Measurements from ENCODE around the gene ANKRD63. TPM values are rescaled to one million over a fixed set of nuclear protein-coding genes. Genes with fewer than 3 reads are reported as not detected.

ANKRD63 gene
- total and polyA plus RNA-seq, 5 experiments from 2014 or later = 0.20 to 0.31 TPM; not detected in 3

GRCh38 chr15:40312370-40313158, 29.7 kb upstream of the ANKRD63 start:
- POLR2A ChIA-PET = interaction anchor here (1.3 to 6.8 kb wide), 2 partner anchors 10 to 93 kb away, joined by 4 to 104 read pairs; partner anchors contain the start of genes INAFM2 and IVD
- ATAC-seq (no peak), DNase-seq (no peak)
- Mint-ChIP-seq H3K36me3 (no peaks in the 10 kb centered on the region), H3K4me1 (peaks cover 21 to 49% (median 34%) of the 10 kb centered on the region in 4 donors), H3K27ac (peak overlapping the region in 1 of 10 donors; percentile 83), H3K4me3 (no peak overlapping the region), H3K9me3 (no peaks in the 10 kb centered on the region), H3K27me3 (no peaks in the 10 kb centered on the region)

DNA sequence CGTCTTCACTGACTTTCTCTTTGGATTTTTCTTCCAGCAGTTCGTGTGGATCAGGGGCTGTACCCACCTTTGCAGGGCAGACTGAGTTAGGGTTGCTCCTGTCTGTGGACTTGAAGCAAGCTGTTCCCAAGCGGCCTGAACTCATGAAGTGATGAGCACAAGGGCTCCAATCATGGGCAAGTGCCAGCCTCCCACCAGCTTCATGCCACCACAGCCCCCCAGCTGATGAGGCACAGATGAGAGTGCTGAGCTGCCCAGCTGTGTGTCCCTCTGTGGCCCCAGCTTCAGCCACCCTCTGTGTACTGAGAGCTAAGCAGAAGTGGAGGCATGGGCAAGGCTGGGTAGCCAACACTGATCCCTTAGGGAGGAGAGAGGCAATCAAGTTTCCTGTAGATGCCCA, 28.1 kb upstream of the ANKRD63 start:
- H3K9me3 Mint-ChIP-seq = no peaks in the 10 kb centered on the region
- ATAC-seq = no peak
- POLR2A ChIA-PET = interaction anchor here (5.2 to 6.8 kb wide), 2 partner anchors 11 to 31 kb away, joined by 45 to 104 read pairs; partner anchors contain the start of gene INAFM2
- peak overlapping the region in 2 of 10 donors; percentile 37 to 64 for H3K4me3 Mint-ChIP-seq
- H3K27ac Mint-ChIP-seq = peak overlapping the region in 6 of 10 donors; percentile 29 to 86 (median 68)
- no peaks in the 10 kb centered on the region for H3K27me3 Mint-ChIP-seq
- H3K36me3 Mint-ChIP-seq = no peaks in the 10 kb centered on the region
- DNase-seq = no peak
- H3K4me1 Mint-ChIP-seq = peaks cover 28 to 52% (median 43%) of the 10 kb centered on the region in 4 donors

- POLR2A ChIA-PET = interaction anchor here (0.6 to 6.8 kb wide), 9 partner anchors 9 to 272 kb away, joined by 3 to 104 read pairs (median 4); partner anchors contain the start of genes ANKRD63, INAFM2 and IVD
- Mint-ChIP-seq H3K36me3 (peaks cover 0 to under 1% (median 0%) of the 10 kb centered on the region in 3 donors), H3K4me1 (peaks cover 26 to 59% (median 50%) of the 10 kb centered on the region in 4 donors), H3K4me3 (peak overlapping the region; percentile 57 to 98 (median 96)), H3K27me3 (no peaks in the 10 kb centered on the region), H3K9me3 (no peaks in the 10 kb centered on the region), H3K27ac (peak overlapping the region; percentile 87 to 98 (median 95))
- DNase-seq (peak; percentile 45 to 81 (median 54)), ATAC-seq (peak in 1 of 2 donors; percentile 17)
Observed at GRCh38 chr15:40310001-40310959, 27.4 kb upstream of the ANKRD63 start.

- no peaks in the 10 kb centered on the region for H3K27me3 Mint-ChIP-seq
- H3K9me3 Mint-ChIP-seq = no peaks in the 10 kb centered on the region
- peaks cover 27 to 63% (median 57%) of the 10 kb centered on the region in 4 donors for H3K4me1 Mint-ChIP-seq
- peak overlapping the region; percentile 94 to 98 (median 96) for H3K4me3 Mint-ChIP-seq
- no peak for DNase-seq
- ATAC-seq = no peak
- POLR2A ChIA-PET = interaction anchor here (0.7 to 6.8 kb wide), 11 partner anchors 8 to 271 kb away, joined by 3 to 104 read pairs (median 8); partner anchors contain the start of genes ANKRD63, INAFM2 and IVD
- peak overlapping the region; percentile 93 to 98 (median 97) for H3K27ac Mint-ChIP-seq
- H3K36me3 Mint-ChIP-seq = peaks cover 0 to 8% (median 0%) of the 10 kb centered on the region in 3 donors
Observed at GRCh38 chr15:40309344-40309862, 26.5 kb upstream of the ANKRD63 start.

GRCh38 chr15:40307421-40308211, 24.8 kb upstream of the ANKRD63 start, which contains the start of gene PLCB2:
PLCB2 (minus strand) TSS chr15:40307935; CDS start chr15:40307672, 263 bp downstream.
- Mint-ChIP-seq H3K9me3 (no peaks in the 10 kb centered on the region), H3K4me1 (peaks cover 30 to 58% (median 55%) of the 10 kb centered on the region in 4 donors), H3K36me3 (peaks cover 0 to 26% (median 0%) of the 10 kb centered on the region in 3 donors), H3K4me3 (peak within 1 kb of the TSS; percentile 94 to 98 (median 96)), H3K27ac (peak within 1 kb of the TSS; percentile 93 to 98 (median 97)), H3K27me3 (no peaks in the 10 kb centered on the region)
- DNase-seq = peak; percentile 52 to 85 (median 70)
- ATAC-seq = peak; percentile 81 to 83
- POLR2A ChIA-PET = interaction anchor here (0.7 to 6.8 kb wide), 24 partner anchors 9 to 587 kb away, joined by 3 to 104 read pairs (median 4); partner anchors contain the start of genes ANKRD63, BAHD1, FSIP1 and INAFM2

DNA sequence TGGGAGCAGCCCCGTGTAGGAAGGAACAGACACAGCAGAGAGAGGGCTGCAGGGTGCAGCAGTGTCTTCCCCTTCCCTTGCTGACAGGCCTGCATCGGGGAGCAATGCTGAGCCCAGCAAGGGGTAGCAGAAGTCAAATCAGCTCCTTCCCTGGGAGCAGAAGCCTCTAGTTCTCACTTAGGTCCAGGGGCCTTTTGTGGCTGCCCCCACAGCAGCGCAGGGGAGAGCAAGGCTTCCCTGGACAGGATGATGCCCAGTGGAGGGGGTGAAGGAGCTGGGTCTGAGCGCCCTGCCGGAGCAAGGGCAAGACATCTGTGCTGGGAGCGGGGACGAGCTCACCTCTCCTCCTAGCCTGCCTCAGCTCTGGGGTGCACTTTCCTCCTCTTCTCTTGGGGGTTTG, 24.0 kb upstream of the ANKRD63 start:
- ATAC-seq = no peak
- Mint-ChIP-seq H3K36me3 (peaks cover 0 to 31% (median 0%) of the 10 kb centered on the region in 3 donors), H3K4me1 (peaks cover 31 to 54% (median 54%) of the 10 kb centered on the region in 4 donors), H3K27me3 (no peaks in the 10 kb centered on the region), H3K9me3 (no peaks in the 10 kb centered on the region), H3K4me3 (peak overlapping the region; percentile 94 to 98 (median 96)), H3K27ac (peak overlapping the region; percentile 72 to 98 (median 97))
- POLR2A ChIA-PET = interaction anchor here (0.8 to 6.8 kb wide), 16 partner anchors 9 to 587 kb away, joined by 3 to 104 read pairs (median 6); partner anchors contain the start of genes ANKRD63, BAHD1, INAFM2 and IVD
- DNase-seq = peak in 4 of 10 donors; percentile 11 to 30 (median 26)

- POLR2A ChIA-PET = interaction anchor here (1.3 to 6.8 kb wide), 5 partner anchors 11 to 31 kb away, joined by 3 to 104 read pairs (median 38); partner anchors contain the start of genes ANKRD63 and INAFM2
- peak overlapping the region; percentile 72 to 98 (median 96) for H3K27ac Mint-ChIP-seq
- H3K4me1 Mint-ChIP-seq = peaks cover 31 to 54% (median 53%) of the 10 kb centered on the region in 4 donors
- no peaks in the 10 kb centered on the region for H3K9me3 Mint-ChIP-seq
- no peak for DNase-seq
- peaks cover 0 to 36% (median 4%) of the 10 kb centered on the region in 3 donors for H3K36me3 Mint-ChIP-seq
- ATAC-seq = no peak
- peak overlapping the region; percentile 94 to 98 (median 96) for H3K4me3 Mint-ChIP-seq
- no peaks in the 10 kb centered on the region for H3K27me3 Mint-ChIP-seq
Observed at GRCh38 chr15:40306371-40306770, 23.5 kb upstream of the ANKRD63 start.

GRCh38 chr15:40305281-40305680, 22.4 kb upstream of the ANKRD63 start:
- POLR2A ChIA-PET = interaction anchor here (1.0 to 5.6 kb wide), 5 partner anchors 10 to 100 kb away, joined by 3 to 48 read pairs (median 4); partner anchors contain the start of gene ANKRD63

DNA sequence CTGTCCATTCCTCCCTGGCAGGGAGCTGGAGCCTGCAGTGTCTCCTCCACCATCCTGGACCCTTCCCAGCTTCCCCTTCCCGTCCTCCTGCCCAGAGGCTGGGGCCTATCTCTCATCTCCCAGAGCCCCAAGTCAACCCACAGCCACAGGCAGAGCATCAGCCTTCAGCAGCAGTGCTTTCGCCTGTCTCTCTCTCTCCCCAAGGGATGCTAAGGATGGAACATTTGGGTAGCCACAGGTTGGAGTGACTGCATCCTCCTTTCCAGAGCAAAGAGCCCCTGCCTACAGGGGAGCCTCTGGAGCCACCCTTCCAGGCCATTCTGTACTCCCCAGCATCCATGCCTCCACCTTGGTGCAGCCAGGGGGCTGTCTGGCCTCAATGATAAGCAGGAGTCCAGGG, 20.7 kb upstream of the ANKRD63 start:
- Mint-ChIP-seq H3K36me3 (peaks cover 15 to 59% (median 28%) of the 10 kb centered on the region in 3 donors), H3K4me1 (peaks cover 21 to 38% (median 34%) of the 10 kb centered on the region in 4 donors), H3K4me3 (no peak overlapping the region), H3K9me3 (peaks cover 0 to 14% (median 2%) of the 10 kb centered on the region in 9 donors), H3K27ac (peak overlapping the region in 4 of 10 donors; percentile 24 to 75 (median 56)), H3K27me3 (no peaks in the 10 kb centered on the region)
- POLR2A ChIA-PET = interaction anchor here (0.7 kb wide), 1 partner anchor 34 kb away, joined by 3 read pairs; no protein-coding TSS in a partner anchor
- no peak for ATAC-seq
- DNase-seq = no peak

More at GRCh38 chr15:40305281-40305680, 22.4 kb upstream of the ANKRD63 start:
- ATAC-seq (no peak), DNase-seq (no peak)
- peaks cover 0 to 5% (median 2%) of the 10 kb centered on the region in 9 donors for H3K9me3 Mint-ChIP-seq
- no peaks in the 10 kb centered on the region for H3K27me3 Mint-ChIP-seq
- H3K36me3 Mint-ChIP-seq = peaks cover 8 to 45% (median 13%) of the 10 kb centered on the region in 3 donors
- H3K27ac Mint-ChIP-seq = peak overlapping the region in 2 of 10 donors; percentile 45 to 76
- H3K4me3 Mint-ChIP-seq = peak overlapping the region in 6 of 10 donors; percentile 28 to 96 (median 53)
- H3K4me1 Mint-ChIP-seq = peaks cover 31 to 54% (median 51%) of the 10 kb centered on the region in 4 donors

DNA sequence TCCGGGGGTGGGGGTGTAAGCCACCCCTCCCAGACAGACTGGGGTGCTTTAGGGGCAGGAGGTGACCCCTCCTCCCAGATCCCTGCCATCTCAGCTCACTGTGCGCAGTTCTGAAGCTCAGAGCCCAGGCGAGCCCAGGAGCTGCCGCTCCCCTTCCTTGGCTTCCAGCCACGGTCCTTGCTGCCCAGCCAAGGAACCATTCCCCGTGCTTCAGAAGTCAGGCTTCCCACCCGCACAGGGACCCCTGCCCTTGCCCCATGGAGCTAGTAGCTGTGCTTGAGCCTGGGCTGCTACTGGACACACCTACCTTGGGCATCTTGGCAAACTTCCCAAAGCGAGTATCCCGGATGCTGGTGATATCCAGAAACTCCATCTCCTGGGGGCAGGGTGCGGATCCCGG, 20.1 kb upstream of the ANKRD63 start:
- ATAC-seq (no peak), DNase-seq (no peak)
- H3K27ac Mint-ChIP-seq = peak overlapping the region in 1 of 10 donors; percentile 75
- H3K4me3 Mint-ChIP-seq = no peak overlapping the region
- H3K4me1 Mint-ChIP-seq = peaks cover 19 to 37% (median 32%) of the 10 kb centered on the region in 4 donors
- POLR2A ChIA-PET = interaction anchor here (0.7 kb wide), 1 partner anchor 35 kb away, joined by 3 read pairs; no protein-coding TSS in a partner anchor
- H3K27me3 Mint-ChIP-seq = no peaks in the 10 kb centered on the region
- peaks cover 0 to 14% (median 2%) of the 10 kb centered on the region in 9 donors for H3K9me3 Mint-ChIP-seq
- peaks cover 15 to 61% (median 28%) of the 10 kb centered on the region in 3 donors for H3K36me3 Mint-ChIP-seq

Data from naive thymus-derived CD8-positive, alpha-beta T cell (primary cell).